Progenitor cell of endocrine pancreas (in vitro differentiated cells): ENCODE data around the gene LILRB1. TPM values are rescaled to one million over a fixed set of nuclear protein-coding genes. Genes with fewer than 3 reads are reported as not detected.

ENCODE experiments used
- DNase-seq: peaks from one replicate; pipeline ENCODE4 v3.0.0; 2021; ENCODE audit warnings: low spot score; ENCODE audit not compliant: unreplicated experiment
- H3K27ac Mint-ChIP-seq: 2 replicates; pipeline ENCODE4 v1.8.0; 2021; ENCODE audit warnings: mild to moderate bottlenecking, moderate library complexity, mixed read lengths
- H3K27me3 Mint-ChIP-seq: 2 replicates; pipeline ENCODE4 v1.8.0; 2021; ENCODE audit warnings: mixed read lengths
- H3K36me3 Mint-ChIP-seq: 2 replicates; pipeline ENCODE4 v1.8.0; 2022; ENCODE audit warnings: mixed read lengths; ENCODE audit not compliant: insufficient read depth
- H3K4me1 Mint-ChIP-seq: 2 replicates; pipeline ENCODE4 v1.8.0; 2021; ENCODE audit warnings: low read depth, mixed read lengths
- H3K4me3 Mint-ChIP-seq: 2 replicates; pipeline ENCODE4 v1.8.0; 2021; ENCODE audit warnings: low read depth, mild to moderate bottlenecking, moderate library complexity, mixed read lengths
- H3K9me3 Mint-ChIP-seq: 2 replicates; pipeline ENCODE4 v1.8.0; 2021; ENCODE audit warnings: low read depth, mixed read lengths
- total RNA-seq: library from RNA; stranded (reverse); gene quantifications from 2 replicates; pipeline ENCODE4 v1.2.1, GENCODE V29; 2021
- TF ChIP-seq, protein P1 (sequence below): fragments of 200-600 bp; sonication (generic); IDR thresholded peaks from one replicate; pipeline ENCODE4 v1.5.0; 2021; ENCODE audit warnings: antibody characterized with exemption, mild to moderate bottlenecking; ENCODE audit not compliant: unreplicated experiment

Gene LILRB1
- total RNA-seq, 1 donor from 2014 or later, result not detected

DNA sequence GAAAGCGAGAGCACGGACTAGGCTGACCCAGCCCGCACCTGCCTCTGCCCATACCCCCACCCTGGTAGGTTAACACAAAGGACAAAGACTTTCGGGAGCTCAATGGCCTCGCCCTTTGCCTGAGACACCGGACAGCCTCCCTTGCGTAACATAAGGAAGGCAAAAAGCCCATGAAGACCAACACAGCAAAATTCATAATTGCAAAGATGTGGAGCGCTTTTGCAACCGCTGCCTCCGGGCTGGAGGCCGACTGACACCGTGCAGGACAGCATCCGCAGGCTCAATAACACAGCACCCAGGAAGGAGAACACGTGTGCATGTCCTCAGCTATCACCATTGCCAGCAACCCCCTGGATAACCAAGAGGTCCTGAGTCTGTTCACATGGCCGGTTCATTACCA lies 21.5 kb upstream of the LILRB1 start:
- no peaks in the 10 kb centered on the region for H3K4me1 Mint-ChIP-seq
- H3K27me3 Mint-ChIP-seq, result no peaks in the 10 kb centered on the region
- H3K9me3 Mint-ChIP-seq, result peaks cover 53% of the 10 kb centered on the region
- TF ChIP-seq, protein P1, sequence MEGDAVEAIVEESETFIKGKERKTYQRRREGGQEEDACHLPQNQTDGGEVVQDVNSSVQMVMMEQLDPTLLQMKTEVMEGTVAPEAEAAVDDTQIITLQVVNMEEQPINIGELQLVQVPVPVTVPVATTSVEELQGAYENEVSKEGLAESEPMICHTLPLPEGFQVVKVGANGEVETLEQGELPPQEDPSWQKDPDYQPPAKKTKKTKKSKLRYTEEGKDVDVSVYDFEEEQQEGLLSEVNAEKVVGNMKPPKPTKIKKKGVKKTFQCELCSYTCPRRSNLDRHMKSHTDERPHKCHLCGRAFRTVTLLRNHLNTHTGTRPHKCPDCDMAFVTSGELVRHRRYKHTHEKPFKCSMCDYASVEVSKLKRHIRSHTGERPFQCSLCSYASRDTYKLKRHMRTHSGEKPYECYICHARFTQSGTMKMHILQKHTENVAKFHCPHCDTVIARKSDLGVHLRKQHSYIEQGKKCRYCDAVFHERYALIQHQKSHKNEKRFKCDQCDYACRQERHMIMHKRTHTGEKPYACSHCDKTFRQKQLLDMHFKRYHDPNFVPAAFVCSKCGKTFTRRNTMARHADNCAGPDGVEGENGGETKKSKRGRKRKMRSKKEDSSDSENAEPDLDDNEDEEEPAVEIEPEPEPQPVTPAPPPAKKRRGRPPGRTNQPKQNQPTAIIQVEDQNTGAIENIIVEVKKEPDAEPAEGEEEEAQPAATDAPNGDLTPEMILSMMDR, result no peak
- DNase-seq, result no peak
- H3K36me3 Mint-ChIP-seq, result peaks cover 6% of the 10 kb centered on the region
- H3K4me3 Mint-ChIP-seq, result no peak overlapping the region
- no peak overlapping the region for H3K27ac Mint-ChIP-seq

DNA sequence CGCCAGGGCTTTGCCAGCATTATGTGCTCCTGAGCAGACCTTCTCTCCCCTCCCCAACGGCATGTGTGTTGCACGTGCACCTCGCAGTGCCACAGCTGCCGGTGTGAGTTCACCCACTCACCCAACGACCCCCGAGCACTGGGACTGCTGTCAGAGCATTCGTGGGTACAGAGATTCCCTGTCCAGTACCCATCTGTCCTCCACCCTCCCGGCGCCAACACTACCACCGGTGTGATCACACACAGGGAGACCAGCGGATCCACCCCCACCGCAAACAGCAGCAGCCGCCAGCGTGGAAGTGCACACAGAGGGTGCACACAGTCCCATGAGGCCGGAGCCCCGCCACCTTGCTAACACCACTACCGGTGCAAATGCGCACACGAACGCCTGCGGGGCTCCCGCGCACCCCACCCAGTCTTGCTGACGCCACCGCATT lies 20.9 kb upstream of the LILRB1 start:
- Mint-ChIP-seq H3K27ac (no peak overlapping the region), H3K4me1 (no peaks in the 10 kb centered on the region), H3K27me3 (no peaks in the 10 kb centered on the region), H3K9me3 (peaks cover 53% of the 10 kb centered on the region), H3K4me3 (no peak overlapping the region), H3K36me3 (peaks cover 6% of the 10 kb centered on the region)
- no peak for DNase-seq
- TF ChIP-seq, protein P1, result no peak

DNA sequence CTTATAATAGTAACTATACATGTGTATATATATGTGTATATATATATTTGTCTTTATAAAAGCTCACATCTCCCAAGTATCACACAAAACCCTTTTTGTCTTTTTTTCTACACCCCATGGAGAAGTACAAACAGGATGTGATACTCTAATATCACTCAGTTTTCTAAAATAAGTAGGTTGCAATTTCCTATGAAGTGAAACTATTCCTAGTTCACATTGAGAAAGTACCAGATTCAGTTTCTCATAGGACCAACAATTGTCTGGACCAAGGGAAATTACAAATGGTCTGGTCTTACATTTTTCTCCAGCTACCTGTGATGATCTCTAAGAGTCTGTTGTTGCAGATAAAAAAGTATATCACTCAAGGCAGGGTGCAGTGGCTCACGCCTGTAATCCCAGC lies 17.9 kb upstream of the LILRB1 start:
- TF ChIP-seq, protein P1, result no peak
- Mint-ChIP-seq H3K36me3 (peaks cover 6% of the 10 kb centered on the region), H3K9me3 (peaks cover 56% of the 10 kb centered on the region), H3K27ac (no peak overlapping the region), H3K4me1 (no peaks in the 10 kb centered on the region), H3K4me3 (no peak overlapping the region), H3K27me3 (no peaks in the 10 kb centered on the region)
- DNase-seq, result no peak

DNA sequence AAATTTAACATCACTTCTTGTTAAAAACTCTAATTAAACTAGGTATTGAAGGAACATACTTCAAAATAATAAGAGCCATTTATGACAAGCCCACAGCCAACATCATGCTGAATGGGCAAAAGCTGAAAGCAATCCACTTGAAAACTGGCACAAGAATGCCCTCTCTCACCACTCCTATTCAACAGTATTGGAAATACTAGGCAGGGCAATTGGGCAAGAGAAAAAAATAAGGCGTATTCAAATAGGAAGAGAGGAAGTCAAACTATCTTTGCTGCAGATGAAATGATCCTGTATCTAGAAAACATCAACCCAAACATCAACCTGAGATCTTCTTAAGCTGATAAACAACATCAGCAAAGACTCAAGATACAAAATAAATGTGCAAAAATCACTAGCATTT lies 15.6 kb upstream of the LILRB1 start:
- Mint-ChIP-seq H3K4me1 (no peaks in the 10 kb centered on the region), H3K9me3 (peaks cover 55% of the 10 kb centered on the region), H3K27ac (no peak overlapping the region), H3K27me3 (no peaks in the 10 kb centered on the region), H3K4me3 (no peak overlapping the region), H3K36me3 (peaks cover 3% of the 10 kb centered on the region)
- DNase-seq, result no peak
- TF ChIP-seq, protein P1, result no peak

DNA sequence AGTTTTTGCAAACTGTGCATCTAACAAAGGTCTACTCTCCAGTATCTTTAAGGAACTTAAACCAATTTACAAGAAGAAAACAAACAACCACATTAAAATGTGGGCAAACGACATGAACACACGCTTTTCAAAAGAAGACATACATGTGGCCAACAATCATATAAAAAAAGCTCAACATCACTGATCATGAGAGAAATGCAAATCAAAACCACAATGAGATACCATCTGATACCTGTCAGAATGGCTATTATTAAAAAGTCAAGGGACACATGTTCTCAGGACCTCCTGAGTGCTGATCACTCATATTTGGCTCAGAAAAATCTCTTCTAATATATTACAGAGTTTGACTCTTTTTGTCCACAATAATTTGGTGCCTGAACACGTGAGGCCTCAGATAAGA lies 14.2 kb upstream of the LILRB1 start:
- no peak overlapping the region for H3K27ac Mint-ChIP-seq
- DNase-seq, result no peak
- no peaks in the 10 kb centered on the region for H3K27me3 Mint-ChIP-seq
- peaks cover 53% of the 10 kb centered on the region for H3K9me3 Mint-ChIP-seq
- H3K36me3 Mint-ChIP-seq, result peaks cover 3% of the 10 kb centered on the region
- H3K4me1 Mint-ChIP-seq, result no peaks in the 10 kb centered on the region
- TF ChIP-seq, protein P1, result no peak
- no peak overlapping the region for H3K4me3 Mint-ChIP-seq
